ENCODE data around the gene NUB1. TPM values are rescaled to one million over a fixed set of nuclear protein-coding genes. Genes with fewer than 3 reads are reported as not detected.
A peak's percentile ranks its signal among the peaks of the same experiment; 100 is the strongest.

Gene NUB1
- total RNA-seq, 1 donor from 2014 or later: 61.7 TPM

DNA sequence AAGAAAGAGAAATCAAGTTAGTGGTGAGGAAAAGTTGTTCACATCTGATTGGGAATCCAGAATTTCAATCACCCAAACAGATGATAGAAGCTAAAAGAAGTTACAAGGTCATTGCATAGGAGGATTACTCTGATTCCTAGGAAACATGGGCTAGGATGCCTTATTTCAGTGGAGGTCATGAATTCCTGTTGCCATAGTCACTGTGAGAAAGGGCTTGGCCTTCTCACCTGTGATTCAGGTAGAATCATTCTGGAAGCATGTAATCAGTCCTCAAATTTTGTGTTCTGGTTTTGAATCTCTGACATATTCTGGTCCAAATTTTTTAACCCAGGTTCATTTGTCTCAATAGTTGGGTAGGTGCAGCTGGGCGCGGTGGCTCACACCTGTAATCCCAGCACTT lies 4.3 kb upstream of the NUB1 start:
- TF ChIP-seq, protein P1, sequence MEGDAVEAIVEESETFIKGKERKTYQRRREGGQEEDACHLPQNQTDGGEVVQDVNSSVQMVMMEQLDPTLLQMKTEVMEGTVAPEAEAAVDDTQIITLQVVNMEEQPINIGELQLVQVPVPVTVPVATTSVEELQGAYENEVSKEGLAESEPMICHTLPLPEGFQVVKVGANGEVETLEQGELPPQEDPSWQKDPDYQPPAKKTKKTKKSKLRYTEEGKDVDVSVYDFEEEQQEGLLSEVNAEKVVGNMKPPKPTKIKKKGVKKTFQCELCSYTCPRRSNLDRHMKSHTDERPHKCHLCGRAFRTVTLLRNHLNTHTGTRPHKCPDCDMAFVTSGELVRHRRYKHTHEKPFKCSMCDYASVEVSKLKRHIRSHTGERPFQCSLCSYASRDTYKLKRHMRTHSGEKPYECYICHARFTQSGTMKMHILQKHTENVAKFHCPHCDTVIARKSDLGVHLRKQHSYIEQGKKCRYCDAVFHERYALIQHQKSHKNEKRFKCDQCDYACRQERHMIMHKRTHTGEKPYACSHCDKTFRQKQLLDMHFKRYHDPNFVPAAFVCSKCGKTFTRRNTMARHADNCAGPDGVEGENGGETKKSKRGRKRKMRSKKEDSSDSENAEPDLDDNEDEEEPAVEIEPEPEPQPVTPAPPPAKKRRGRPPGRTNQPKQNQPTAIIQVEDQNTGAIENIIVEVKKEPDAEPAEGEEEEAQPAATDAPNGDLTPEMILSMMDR (IDR thresholded peaks at IDR 0.05): no peak
- Mint-ChIP-seq H3K27me3 (ENCODE audit: unreplicated experiment) (peaks cover 31% of the 10 kb centered on the region), H3K9me3 (ENCODE audit: unreplicated experiment) (no peaks in the 10 kb centered on the region), H3K27ac (ENCODE audit: unreplicated experiment) (no peak overlapping the region), H3K4me3 (ENCODE audit: unreplicated experiment) (no peak overlapping the region), H3K4me1 (ENCODE audit: unreplicated experiment) (peaks cover 3% of the 10 kb centered on the region), H3K36me3 (ENCODE audit: unreplicated experiment) (no peaks in the 10 kb centered on the region)
- no peak for DNase-seq (ENCODE audit: extremely low spot score, unreplicated experiment)

GRCh38 chr7:151338809-151339208 lies 2.8 kb upstream of the NUB1 start:
- Mint-ChIP-seq H3K27ac (ENCODE audit: unreplicated experiment) (no peak overlapping the region), H3K9me3 (ENCODE audit: unreplicated experiment) (no peaks in the 10 kb centered on the region), H3K27me3 (ENCODE audit: unreplicated experiment) (peaks cover 23% of the 10 kb centered on the region), H3K4me3 (ENCODE audit: unreplicated experiment) (no peak overlapping the region), H3K4me1 (ENCODE audit: unreplicated experiment) (peaks cover 15% of the 10 kb centered on the region), H3K36me3 (ENCODE audit: unreplicated experiment) (no peaks in the 10 kb centered on the region)
- no peak for DNase-seq (ENCODE audit: extremely low spot score, unreplicated experiment)
- TF ChIP-seq, protein P1 (IDR thresholded peaks at IDR 0.05): no peak

DNA sequence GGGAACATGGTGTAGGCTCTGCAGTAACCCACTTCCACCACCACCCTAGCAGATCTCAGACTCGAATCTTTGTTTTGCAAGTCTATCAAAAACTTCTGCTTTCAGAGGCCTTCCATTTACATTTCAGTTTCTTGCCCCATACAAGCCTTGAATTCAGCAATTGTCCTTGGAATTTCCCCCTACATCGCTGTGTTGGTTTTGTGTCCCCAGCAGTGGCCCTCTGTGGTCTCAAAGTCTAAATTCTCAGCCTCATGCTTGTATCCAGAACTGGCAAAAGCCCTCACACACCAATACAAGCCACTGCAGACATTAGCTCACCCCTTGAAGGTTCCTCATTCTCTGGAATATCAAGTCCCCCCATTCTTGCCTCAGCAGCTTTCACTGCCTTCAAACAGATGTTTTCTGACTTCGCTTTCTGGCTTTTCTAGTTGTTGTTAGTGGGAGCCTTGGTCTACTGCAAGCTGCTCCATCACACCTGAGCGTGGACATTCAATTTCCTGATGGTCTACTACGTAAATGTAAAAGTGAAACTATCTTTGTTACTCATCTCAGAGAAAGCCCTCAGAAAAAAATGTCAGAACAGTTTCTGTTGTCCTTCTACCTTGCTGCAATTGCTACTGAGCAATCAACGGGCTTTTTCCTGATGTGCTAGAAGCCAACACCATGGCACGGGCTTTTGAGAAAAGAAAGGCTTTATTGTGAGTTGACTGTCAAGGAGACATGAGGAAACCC lies 1.8 kb upstream of the NUB1 start:
- H3K36me3 Mint-ChIP-seq (ENCODE audit: unreplicated experiment): no peaks in the 10 kb centered on the region
- TF ChIP-seq, protein P1 (IDR thresholded peaks at IDR 0.05): no peak
- no peak overlapping the region for H3K4me3 Mint-ChIP-seq (ENCODE audit: unreplicated experiment)
- DNase-seq (ENCODE audit: extremely low spot score, unreplicated experiment): peak; percentile 38
- peaks cover 19% of the 10 kb centered on the region for H3K27me3 Mint-ChIP-seq (ENCODE audit: unreplicated experiment)
- no peaks in the 10 kb centered on the region for H3K9me3 Mint-ChIP-seq (ENCODE audit: unreplicated experiment)
- H3K4me1 Mint-ChIP-seq (ENCODE audit: unreplicated experiment): peaks cover 15% of the 10 kb centered on the region
- no peak overlapping the region for H3K27ac Mint-ChIP-seq (ENCODE audit: unreplicated experiment)

DNA sequence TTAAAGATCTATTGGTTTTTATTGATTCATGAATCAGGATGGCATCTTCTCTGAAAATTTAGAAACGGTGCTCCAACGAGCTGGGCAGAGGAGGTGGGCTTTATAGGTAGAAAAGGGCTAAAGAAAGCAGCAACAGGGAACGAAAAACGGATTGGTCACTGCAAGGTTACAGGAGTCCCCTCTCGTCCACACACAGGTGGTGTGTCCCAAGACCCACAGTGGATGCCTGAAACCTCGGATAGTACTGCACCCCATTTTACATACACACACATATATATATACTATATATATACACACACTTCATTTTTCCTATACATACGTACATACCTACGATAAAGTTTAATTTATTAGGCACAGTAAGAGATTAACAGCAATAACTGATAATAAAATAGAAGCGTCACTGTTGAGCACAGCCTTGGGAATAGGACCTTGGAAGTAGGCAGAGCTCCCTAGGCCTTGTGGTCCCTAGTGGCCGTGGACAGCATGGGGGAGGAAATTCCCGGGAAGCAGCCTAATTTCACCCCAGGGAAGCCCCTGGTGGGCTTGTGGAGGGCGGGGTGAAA lies 737 bp upstream of the NUB1 start:
- Mint-ChIP-seq H3K4me1 (ENCODE audit: unreplicated experiment) (peaks cover 16% of the 10 kb centered on the region), H3K36me3 (ENCODE audit: unreplicated experiment) (peaks cover 6% of the 10 kb centered on the region), H3K9me3 (ENCODE audit: unreplicated experiment) (no peaks in the 10 kb centered on the region), H3K27me3 (ENCODE audit: unreplicated experiment) (peaks cover 14% of the 10 kb centered on the region), H3K27ac (ENCODE audit: unreplicated experiment) (peak overlapping the region; percentile 14), H3K4me3 (ENCODE audit: unreplicated experiment) (peak overlapping the region; percentile 83)
- TF ChIP-seq, protein P1 (IDR thresholded peaks at IDR 0.05): no peak
- DNase-seq (ENCODE audit: extremely low spot score, unreplicated experiment): peak; percentile 30

GRCh38 chr7:151342102-151342646 lies 562 bp downstream of the NUB1 start:
- Mint-ChIP-seq H3K27ac (ENCODE audit: unreplicated experiment) (peak overlapping the region; percentile 66), H3K4me3 (ENCODE audit: unreplicated experiment) (peak overlapping the region; percentile 83), H3K9me3 (ENCODE audit: unreplicated experiment) (no peaks in the 10 kb centered on the region), H3K36me3 (ENCODE audit: unreplicated experiment) (peaks cover 11% of the 10 kb centered on the region), H3K4me1 (ENCODE audit: unreplicated experiment) (peaks cover 16% of the 10 kb centered on the region), H3K27me3 (ENCODE audit: unreplicated experiment) (peaks cover 5% of the 10 kb centered on the region)
- DNase-seq (ENCODE audit: extremely low spot score, unreplicated experiment): no peak
- TF ChIP-seq, protein P1 (IDR thresholded peaks at IDR 0.05): no peak
